GM19099 (cell line): ENCODE data around the gene ACOXL.

Experiments used
- POLR2A ChIP-seq: IDR thresholded peaks from 3 replicates; pipeline ENCODE4 v1.6.1; 2011; ENCODE audit warnings: low read depth; ENCODE audit not compliant: insufficient read length; ENCODE audit errors: extremely low read depth

Gene ACOXL

GRCh38 chr2:110732422-110733413, at the start of gene ACOXL:
ACOXL (plus strand) TSS chr2:110732573; CDS start chr2:110768390, 35,817 bp downstream.
- no peak for TF ChIP-seq POLR2A

- no peak for TF ChIP-seq POLR2A
Observed at GRCh38 chr2:110682872-110683271, 49.5 kb upstream of the ACOXL start.

GRCh38 chr2:110688594-110689091, 43.7 kb upstream of the ACOXL start:
- no peak for TF ChIP-seq POLR2A

GRCh38 chr2:110690083-110690965, 42.0 kb upstream of the ACOXL start:
- TF ChIP-seq POLR2A, result no peak

GRCh38 chr2:110691612-110692258, 40.6 kb upstream of the ACOXL start:
- TF ChIP-seq POLR2A, result no peak

- no peak for TF ChIP-seq POLR2A
Observed at GRCh38 chr2:110702514-110703380, 29.6 kb upstream of the ACOXL start.

GRCh38 chr2:110707386-110707965, 24.9 kb upstream of the ACOXL start:
- TF ChIP-seq POLR2A, result no peak

- no peak for TF ChIP-seq POLR2A
Observed at GRCh38 chr2:110708455-110708854, 23.9 kb upstream of the ACOXL start.

GRCh38 chr2:110712737-110713136, 19.6 kb upstream of the ACOXL start:
- TF ChIP-seq POLR2A, result no peak

GRCh38 chr2:110713513-110714362, 18.6 kb upstream of the ACOXL start:
- TF ChIP-seq POLR2A, result no peak

GRCh38 chr2:110714452-110715224, 17.7 kb upstream of the ACOXL start:
- TF ChIP-seq POLR2A, result no peak

GRCh38 chr2:110716959-110717645, 15.3 kb upstream of the ACOXL start:
- no peak for TF ChIP-seq POLR2A

GRCh38 chr2:110717734-110718133, 14.6 kb upstream of the ACOXL start:
- no peak for TF ChIP-seq POLR2A
